ENCODE data around the gene PVALEF. TPM values are rescaled to one million over a fixed set of nuclear protein-coding genes. Genes with fewer than 3 reads are reported as not detected.

Gene PVALEF
- total and polyA plus RNA-seq, 2 donors (not counting 3 experiments of a cell fraction or from before 2014, with no cell fraction given) = not detected

- FAIRE-seq = no peak
- dilution Hi-C loops (cut with MboI; ENCODE audit: extremely low pct_ligation_motif_present, low sequenced_read_pairs) = no loop called here
- peaks cover 5% of the 10 kb centered on the region for H3K4me1 ChIP-seq (ENCODE audit: control insufficient read depth, extremely low read depth, insufficient read depth, low read length)
- no peaks in the 10 kb centered on the region for H3K79me2 ChIP-seq (ENCODE audit: control insufficient read depth, insufficient read depth, low read length)
- peaks cover 0 to 2% of the 10 kb centered on the region in 2 experiments for H3K27me3 ChIP-seq (ENCODE audit: control insufficient read depth in 2 of 2, insufficient read depth in 2 of 2, low read length in 2 of 2)
- H3K9ac ChIP-seq (replicated peaks; ENCODE audit: extremely low read depth, insufficient read depth, low read length) = no peak overlapping the region
- H3K4me3 ChIP-seq (replicated peaks in 1 of 3; ENCODE audit: insufficient read depth in 1 of 3, low read depth in 1 of 3, low read length in 3 of 3) = no peak overlapping the region
- no peak overlapping the region for H3K27ac ChIP-seq (ENCODE audit: insufficient read depth, low read depth, low read length)
- TF ChIP-seq MAX (IDR thresholded peaks at IDR 0.05; ENCODE audit: insufficient read depth, insufficient read length) (no peak), CTCF (IDR thresholded peaks at IDR 0.05; ENCODE audit: extremely low read depth in 1 of 2, insufficient read depth in 1 of 2, low read depth in 1 of 2, low read length in 2 of 2) (no peak), GATA2 (IDR thresholded peaks at IDR 0.05; ENCODE audit: insufficient read depth, insufficient read length, low read depth, low read length) (no peak)
- no peaks in the 10 kb centered on the region for H3K9me1 ChIP-seq (replicated peaks; ENCODE audit: control insufficient read depth, extremely low read depth, insufficient read depth, low read length)
- no peaks in the 10 kb centered on the region for H3K9me3 ChIP-seq (replicated peaks; ENCODE audit: control insufficient read depth, insufficient read depth, low read length)
- H2AFZ ChIP-seq (ENCODE audit: low read depth, low read length) = no peak overlapping the region
- no peaks in the 10 kb centered on the region for H3K36me3 ChIP-seq (ENCODE audit: control insufficient read depth in 2 of 2, extremely low read depth in 1 of 2, insufficient read depth in 2 of 2, low read length in 2 of 2)
- no peaks in the 10 kb centered on the region for H4K20me1 ChIP-seq (replicated peaks; ENCODE audit: control insufficient read depth, extremely low read depth, insufficient read depth, low read length)
- H3K4me2 ChIP-seq (ENCODE audit: insufficient read depth, low read length) = no peak overlapping the region
- no TSS peak for BruUV-seq (replicated peaks)
- CTCF ChIA-PET = interaction anchor here (0.9 to 2.1 kb wide), 3 partner anchors 8 to 48 kb away, joined by 3 to 5 read pairs (median 3); no protein-coding TSS in a partner anchor
- POLR2A ChIA-PET = no interaction called here
- intact Hi-C loops (cut with micrococcal nuclease) = no loop called here
- DNase-seq (ENCODE audit: low read depth, low spot score) = no peak
Observed at GRCh38 chr17:81152288-81152828, 12.9 kb upstream of the PVALEF start.

GRCh38 chr17:81153340-81153803 lies 11.9 kb upstream of the PVALEF start:
- TF ChIP-seq JUN (IDR thresholded peaks at IDR 0.05; ENCODE audit: borderline replicate concordance, insufficient read depth, insufficient read length, low read depth) (no peak), EZH2 (IDR thresholded peaks at IDR 0.05; ENCODE audit: borderline replicate concordance, low read depth, low read length, severe bottlenecking) (no peak), CTCF (IDR thresholded peaks at IDR 0.05; ENCODE audit: extremely low read depth in 1 of 2, insufficient read depth in 1 of 2, low read depth in 1 of 2, low read length in 2 of 2) (no peak), FOS (IDR thresholded peaks at IDR 0.05; ENCODE audit: borderline replicate concordance, insufficient read depth, low read length) (no peak), GATA2 (IDR thresholded peaks at IDR 0.05; ENCODE audit: insufficient read depth, insufficient read length, low read depth, low read length) (no peak), POLR2A (IDR thresholded peaks at IDR 0.05; ENCODE audit: low read depth, low read length) (no peak), MYC (IDR thresholded peaks at IDR 0.05; ENCODE audit: low read depth, low read length) (no peak), POLR2AphosphoS5 (IDR thresholded peaks at IDR 0.05; ENCODE audit: insufficient read depth, low read depth, low read length) (no peak), MAX (IDR thresholded peaks at IDR 0.05; ENCODE audit: insufficient read depth, insufficient read length) (no peak)
- DNase-seq (ENCODE audit: low read depth, low spot score) (no peak), FAIRE-seq (no peak)
- dilution Hi-C loops (cut with MboI; ENCODE audit: extremely low pct_ligation_motif_present, low sequenced_read_pairs) = no loop called here
- CTCF ChIA-PET = interaction anchor here (1.4 to 2.1 kb wide), 3 partner anchors 9 to 13 kb away, joined by 3 to 7 read pairs (median 5); no protein-coding TSS in a partner anchor
- Histone ChIP-seq H2AFZ (ENCODE audit: low read depth, low read length) (no peak overlapping the region), H3K9me1 (replicated peaks; ENCODE audit: control insufficient read depth, extremely low read depth, insufficient read depth, low read length) (no peaks in the 10 kb centered on the region), H3K4me1 (ENCODE audit: control insufficient read depth, extremely low read depth, insufficient read depth, low read length) (peaks cover 5% of the 10 kb centered on the region), H3K36me3 (ENCODE audit: control insufficient read depth in 2 of 2, extremely low read depth in 1 of 2, insufficient read depth in 2 of 2, low read length in 2 of 2) (no peaks in the 10 kb centered on the region), H3K4me3 (replicated peaks in 1 of 3; ENCODE audit: insufficient read depth in 1 of 3, low read depth in 1 of 3, low read length in 3 of 3) (no peak overlapping the region), H4K20me1 (replicated peaks; ENCODE audit: control insufficient read depth, extremely low read depth, insufficient read depth, low read length) (no peaks in the 10 kb centered on the region), H3K27ac (ENCODE audit: insufficient read depth, low read depth, low read length) (no peak overlapping the region), H3K27me3 (ENCODE audit: control insufficient read depth in 2 of 2, insufficient read depth in 2 of 2, low read length in 2 of 2) (peaks cover 0 to 2% of the 10 kb centered on the region in 2 experiments), H3K9me3 (replicated peaks; ENCODE audit: control insufficient read depth, insufficient read depth, low read length) (no peaks in the 10 kb centered on the region), H3K4me2 (ENCODE audit: insufficient read depth, low read length) (no peak overlapping the region), H3K79me2 (ENCODE audit: control insufficient read depth, insufficient read depth, low read length) (no peaks in the 10 kb centered on the region), H3K9ac (replicated peaks; ENCODE audit: extremely low read depth, insufficient read depth, low read length) (no peak overlapping the region)
- no TSS peak for BruUV-seq (replicated peaks)
- POLR2A ChIA-PET = no interaction called here
- intact Hi-C loops (cut with micrococcal nuclease) = no loop called here
